ENCODE data around the gene BMPER. TPM values are rescaled to one million over a fixed set of nuclear protein-coding genes. Genes with fewer than 3 reads are reported as not detected.

The BMPER gene
- total RNA-seq, 1 experiment from 2014 or later, result 6.7 TPM

- no peak overlapping the region for H3K4me3 ChIP-seq (ENCODE audit: low read depth, low read length, poor library complexity, severe bottlenecking)
- TF ChIP-seq EZH2 (IDR thresholded peaks at IDR 0.05; ENCODE audit: borderline replicate concordance, low read depth, low read length, poor library complexity, severe bottlenecking) (no peak), CTCF (conservative IDR thresholded peaks at IDR 0.05; ENCODE audit: low read depth, low read length) (no peak)
- no peak for DNase-seq (ENCODE audit: low spot score)
- peaks cover 17% of the 10 kb centered on the region for H3K4me1 ChIP-seq (ENCODE audit: insufficient read depth, low read length, poor library complexity, severe bottlenecking)
- no peak overlapping the region for H3K27ac ChIP-seq (ENCODE audit: low read depth, low read length, poor library complexity, severe bottlenecking)
- intact Hi-C loops (cut with micrococcal nuclease; ENCODE audit: unreplicated experiment), result no loop called here
- POLR2A ChIA-PET (ENCODE audit: low non-redundant PET), result no interaction called here
- CTCF ChIA-PET, result no interaction called here
- BruUV-seq (replicated peaks), result no TSS peak
- no peaks in the 10 kb centered on the region for H3K36me3 ChIP-seq (ENCODE audit: insufficient read depth, low read length, poor library complexity, severe bottlenecking)
- no peaks in the 10 kb centered on the region for H3K27me3 ChIP-seq (replicated peaks; ENCODE audit: insufficient read depth, low read depth, low read length, poor library complexity)
- H3K9me3 ChIP-seq (ENCODE audit: low read depth, low read length, poor library complexity, severe bottlenecking), result no peaks in the 10 kb centered on the region
These were observed 17.5 kb downstream of the BMPER start for GRCh38 chr7:33922820-33923219.

GRCh38 chr7:33923440-33924229 lies 18.3 kb downstream of the BMPER start:
- H3K27me3 ChIP-seq (replicated peaks; ENCODE audit: insufficient read depth, low read depth, low read length, poor library complexity), result no peaks in the 10 kb centered on the region
- intact Hi-C loops (cut with micrococcal nuclease; ENCODE audit: unreplicated experiment), result no loop called here
- peaks cover 10% of the 10 kb centered on the region for H3K4me1 ChIP-seq (ENCODE audit: insufficient read depth, low read length, poor library complexity, severe bottlenecking)
- H3K9me3 ChIP-seq (ENCODE audit: low read depth, low read length, poor library complexity, severe bottlenecking), result no peaks in the 10 kb centered on the region
- no peaks in the 10 kb centered on the region for H3K36me3 ChIP-seq (ENCODE audit: insufficient read depth, low read length, poor library complexity, severe bottlenecking)
- CTCF ChIA-PET, result no interaction called here
- DNase-seq (ENCODE audit: low spot score), result no peak
- BruUV-seq (replicated peaks), result no TSS peak
- H3K4me3 ChIP-seq (ENCODE audit: low read depth, low read length, poor library complexity, severe bottlenecking), result no peak overlapping the region
- H3K27ac ChIP-seq (ENCODE audit: low read depth, low read length, poor library complexity, severe bottlenecking), result no peak overlapping the region
- POLR2A ChIA-PET (ENCODE audit: low non-redundant PET), result no interaction called here
- TF ChIP-seq CTCF (conservative IDR thresholded peaks at IDR 0.05; ENCODE audit: low read depth, low read length) (no peak), EZH2 (IDR thresholded peaks at IDR 0.05; ENCODE audit: borderline replicate concordance, low read depth, low read length, poor library complexity, severe bottlenecking) (no peak)

GRCh38 chr7:33926535-33926934 lies 21.2 kb downstream of the BMPER start:
- no peaks in the 10 kb centered on the region for H3K27me3 ChIP-seq (replicated peaks; ENCODE audit: insufficient read depth, low read depth, low read length, poor library complexity)
- TF ChIP-seq EZH2 (IDR thresholded peaks at IDR 0.05; ENCODE audit: borderline replicate concordance, low read depth, low read length, poor library complexity, severe bottlenecking) (no peak), CTCF (conservative IDR thresholded peaks at IDR 0.05; ENCODE audit: low read depth, low read length) (no peak)
- intact Hi-C loops (cut with micrococcal nuclease; ENCODE audit: unreplicated experiment), result no loop called here
- ChIA-PET CTCF (no interaction called here), POLR2A (ENCODE audit: low non-redundant PET) (no interaction called here)
- no peak overlapping the region for H3K27ac ChIP-seq (ENCODE audit: low read depth, low read length, poor library complexity, severe bottlenecking)
- BruUV-seq (replicated peaks), result no TSS peak
- H3K9me3 ChIP-seq (ENCODE audit: low read depth, low read length, poor library complexity, severe bottlenecking), result no peaks in the 10 kb centered on the region
- H3K36me3 ChIP-seq (ENCODE audit: insufficient read depth, low read length, poor library complexity, severe bottlenecking), result no peaks in the 10 kb centered on the region
- no peak for DNase-seq (ENCODE audit: low spot score)
- H3K4me3 ChIP-seq (ENCODE audit: low read depth, low read length, poor library complexity, severe bottlenecking), result no peak overlapping the region
- no peaks in the 10 kb centered on the region for H3K4me1 ChIP-seq (ENCODE audit: insufficient read depth, low read length, poor library complexity, severe bottlenecking)
